HG02870 (cell line): ENCODE results near the gene C2orf42.
A peak's percentile ranks its signal among the peaks of the same experiment; 100 is the strongest.
"Not testable (repeated sequence)": the region's sequence is repeated elsewhere in the genome, so short reads cannot be mapped to it uniquely, and the experiment has no call there.

Source experiments
- ATAC-seq: cut with Tn5 transposase; IDR thresholded peaks from one replicate; pipeline ENCODE4 v1.9.1; 2021; ENCODE audit warnings: mild to moderate bottlenecking, moderate library complexity; ENCODE audit not compliant: unreplicated experiment

Gene C2orf42

GRCh38 chr2:70190418-70191243, at the start of gene C2orf42:
Gene C2orf42, minus strand, starts transcription at chr2:70191019. Its CDS starts 9,034 bp downstream, at chr2:70181985.
- ATAC-seq: peak; percentile 81

GRCh38 chr2:70240599-70240998, 49.8 kb upstream of the C2orf42 start:
- no peak for ATAC-seq

GRCh38 chr2:70233926-70234325, 43.1 kb upstream of the C2orf42 start:
- no peak for ATAC-seq

GRCh38 chr2:70226781-70227180, 36.0 kb upstream of the C2orf42 start:
- no peak for ATAC-seq

- ATAC-seq: not testable (repeated sequence)
Measured at GRCh38 chr2:70223305-70223704, 32.5 kb upstream of the C2orf42 start.

GRCh38 chr2:70214953-70215549, 24.2 kb upstream of the C2orf42 start:
- no peak for ATAC-seq

- ATAC-seq: no peak
Measured at GRCh38 chr2:70214365-70214764, 23.5 kb upstream of the C2orf42 start.

GRCh38 chr2:70212298-70212932, 21.6 kb upstream of the C2orf42 start:
- no peak for ATAC-seq

GRCh38 chr2:70211595-70211994, 20.8 kb upstream of the C2orf42 start:
- ATAC-seq: no peak

GRCh38 chr2:70204452-70204851, 13.6 kb upstream of the C2orf42 start:
- ATAC-seq: no peak

GRCh38 chr2:70203086-70203485, 12.3 kb upstream of the C2orf42 start:
- ATAC-seq: no peak

- ATAC-seq: no peak
Measured at GRCh38 chr2:70202236-70202806, 11.5 kb upstream of the C2orf42 start.

- no peak for ATAC-seq
Measured at GRCh38 chr2:70201831-70202230, 11.0 kb upstream of the C2orf42 start.

GRCh38 chr2:70201225-70201768, 10.5 kb upstream of the C2orf42 start:
- ATAC-seq: no peak

- ATAC-seq: no peak
Measured at GRCh38 chr2:70199320-70199864, 8.6 kb upstream of the C2orf42 start.

GRCh38 chr2:70192516-70192915, 1.7 kb upstream of the C2orf42 start:
- no peak for ATAC-seq

GRCh38 chr2:70191244-70191735, 471 bp upstream of the C2orf42 start:
- ATAC-seq: no peak

GRCh38 chr2:70188460-70188859, 2.4 kb downstream of the C2orf42 start:
- no peak for ATAC-seq

GRCh38 chr2:70187170-70187569, 3.6 kb downstream of the C2orf42 start:
- ATAC-seq: not testable (repeated sequence)

GRCh38 chr2:70182689-70183088, 8.1 kb downstream of the C2orf42 start:
- no peak for ATAC-seq
